Activated naive CD4-positive, alpha-beta T cell treated with anti-CD3 and anti-CD28 coated beads, Interleukin-2, amount 50 U/mL, for 72 hours (primary cell): Measurements from ENCODE around the gene VAV2. TPM values are rescaled to one million over a fixed set of nuclear protein-coding genes. Genes with fewer than 3 reads are reported as not detected.

Source experiments
- ATAC-seq, 2 donors: fragments of 150-1000 bp; cut with Tn5 transposase; 2 replicates each; pipeline ENCODE4 v1.10.0; 2021; ENCODE audit warnings: mild to moderate bottlenecking in 2 of 2, moderate library complexity in 2 of 2
- DNase-seq, 2 donors: peaks; one replicate each; pipeline ENCODE4 v3.0.0; 2021 to 2022; ENCODE audit warnings: low spot score in 2 of 2
- H3K27ac Mint-ChIP-seq, 2 donors: one replicate each; pipeline ENCODE4 v1.8.0; 2022; ENCODE audit warnings: mild to moderate bottlenecking in 2 of 2, mixed read lengths in 2 of 2
- H3K36me3 Mint-ChIP-seq, 2 donors: one replicate each; pipeline ENCODE4 v1.8.0; 2022; ENCODE audit warnings: mixed read lengths in 2 of 2
- H3K9me3 Mint-ChIP-seq, 2 donors: one replicate each; pipeline ENCODE4 v1.8.0; 2022; ENCODE audit warnings: mixed read lengths in 2 of 2
- total RNA-seq, 2 donors: library from RNA; stranded (reverse); gene quantifications; one replicate each; pipeline ENCODE4 v1.2.3, GENCODE V29; 2022

Gene VAV2
- total RNA-seq, 2 donors from 2014 or later = 7.5 to 9.1 TPM

DNA sequence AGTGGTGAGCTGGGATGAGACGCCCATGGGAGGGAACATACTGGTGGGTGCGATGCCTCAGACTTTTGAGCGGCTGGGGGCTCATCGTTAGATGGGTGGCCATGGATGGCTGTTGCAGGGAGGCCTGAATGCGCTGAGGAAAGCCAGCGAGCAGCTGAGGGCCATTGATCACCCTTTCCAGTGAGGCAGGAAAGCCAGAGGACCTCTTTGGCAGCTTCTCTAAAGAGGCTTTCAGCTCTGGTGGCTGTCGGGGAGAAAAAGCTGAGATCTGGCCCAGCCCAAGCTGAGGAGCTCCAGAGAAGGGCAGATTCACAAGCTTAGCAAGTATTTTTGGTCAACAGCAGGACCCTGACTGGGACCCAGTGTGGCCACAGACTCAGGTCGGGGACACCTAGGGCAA lies 13.3 kb upstream of the VAV2 start:
- no peak for ATAC-seq
- no peak overlapping the region for H3K27ac Mint-ChIP-seq
- no peak for DNase-seq
- no peaks in the 10 kb centered on the region for H3K36me3 Mint-ChIP-seq
- no peaks in the 10 kb centered on the region for H3K9me3 Mint-ChIP-seq

DNA sequence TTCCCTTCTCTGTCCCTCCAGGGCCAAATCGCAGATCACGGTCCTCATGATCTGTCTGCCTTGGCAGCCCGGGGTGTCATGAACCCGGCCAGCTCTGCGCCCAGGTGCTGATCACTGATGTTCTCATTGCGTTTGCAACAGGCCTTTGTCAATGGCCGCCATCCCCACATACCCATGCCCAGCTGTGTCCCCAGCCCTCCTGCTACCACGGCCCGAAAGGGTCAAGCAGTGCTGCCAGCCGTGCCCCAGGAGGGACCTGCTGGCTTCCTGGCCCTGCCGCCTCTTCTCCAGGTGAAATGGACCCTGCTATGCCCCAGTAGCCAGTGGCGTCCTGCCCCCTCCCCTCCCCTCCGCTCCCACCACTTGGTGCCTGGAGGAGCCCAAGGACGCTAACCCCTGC lies 12.8 kb upstream of the VAV2 start:
- Mint-ChIP-seq H3K36me3 (no peaks in the 10 kb centered on the region), H3K9me3 (no peaks in the 10 kb centered on the region), H3K27ac (no peak overlapping the region)
- ATAC-seq = no peak
- no peak for DNase-seq

DNA sequence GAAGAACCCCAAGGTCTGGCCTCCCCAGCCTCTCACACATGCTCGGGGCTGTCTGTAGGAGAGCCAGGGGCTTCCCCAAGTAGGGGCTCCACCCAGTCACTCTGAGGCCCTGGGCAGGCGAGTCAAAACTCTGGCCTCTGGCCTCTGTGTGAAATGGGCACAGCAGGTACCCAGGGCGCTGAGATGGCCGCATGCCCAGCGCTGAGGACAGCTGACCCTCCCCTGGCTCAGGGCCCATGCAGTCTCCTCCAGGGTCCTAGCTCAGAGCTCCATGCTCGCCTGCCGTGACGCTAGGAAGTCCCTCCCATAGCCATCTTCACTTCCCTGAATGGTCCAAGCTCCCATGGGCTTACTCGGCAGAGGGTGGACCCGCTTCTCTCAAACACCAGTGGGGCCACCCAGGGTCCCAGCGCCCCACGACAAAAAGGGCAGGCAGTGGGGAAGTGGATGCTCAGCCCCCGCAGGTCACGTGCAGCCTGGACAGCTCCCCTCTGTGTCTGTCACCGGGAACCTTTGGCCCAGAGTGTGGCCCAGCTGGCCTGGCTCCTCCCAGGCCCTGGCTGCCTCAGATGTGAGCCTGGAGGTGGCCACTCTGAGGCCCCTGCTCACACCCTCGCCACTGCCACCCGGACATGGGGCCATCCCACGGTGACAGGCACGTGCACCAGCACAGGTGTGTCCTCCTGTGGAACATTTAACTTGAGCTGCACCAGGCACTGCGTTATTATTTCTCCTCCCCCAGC lies 12.2 kb upstream of the VAV2 start:
- DNase-seq = no peak
- Mint-ChIP-seq H3K36me3 (no peaks in the 10 kb centered on the region), H3K27ac (no peak overlapping the region), H3K9me3 (no peaks in the 10 kb centered on the region)
- no peak for ATAC-seq

DNA sequence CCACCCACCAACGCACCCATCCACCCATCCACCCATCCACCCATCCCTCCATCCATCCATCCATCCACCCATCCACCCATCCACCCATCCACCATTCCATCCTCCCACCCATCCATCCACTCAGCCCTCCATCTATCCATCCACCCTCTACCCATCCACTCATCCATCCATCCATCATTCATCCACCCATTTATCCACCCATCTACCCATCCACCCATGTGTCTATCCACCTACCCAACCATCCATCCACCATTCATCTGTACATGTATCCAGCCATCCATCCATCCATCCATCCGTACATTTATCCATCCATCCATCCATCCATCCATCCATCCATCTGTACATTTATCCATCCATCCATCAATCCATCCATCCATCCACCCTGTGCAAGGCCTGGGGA lies 11.1 kb upstream of the VAV2 start:
- ATAC-seq (no peak), DNase-seq (no peak)
- H3K9me3 Mint-ChIP-seq = no peaks in the 10 kb centered on the region
- no peaks in the 10 kb centered on the region for H3K36me3 Mint-ChIP-seq
- H3K27ac Mint-ChIP-seq = no peak overlapping the region

- Mint-ChIP-seq H3K36me3 (no peaks in the 10 kb centered on the region), H3K27ac (no peak overlapping the region), H3K9me3 (no peaks in the 10 kb centered on the region)
- ATAC-seq = no peak
- DNase-seq = no peak
These were observed 10.7 kb upstream of the VAV2 start for GRCh38 chr9:134002796-134003195.

DNA sequence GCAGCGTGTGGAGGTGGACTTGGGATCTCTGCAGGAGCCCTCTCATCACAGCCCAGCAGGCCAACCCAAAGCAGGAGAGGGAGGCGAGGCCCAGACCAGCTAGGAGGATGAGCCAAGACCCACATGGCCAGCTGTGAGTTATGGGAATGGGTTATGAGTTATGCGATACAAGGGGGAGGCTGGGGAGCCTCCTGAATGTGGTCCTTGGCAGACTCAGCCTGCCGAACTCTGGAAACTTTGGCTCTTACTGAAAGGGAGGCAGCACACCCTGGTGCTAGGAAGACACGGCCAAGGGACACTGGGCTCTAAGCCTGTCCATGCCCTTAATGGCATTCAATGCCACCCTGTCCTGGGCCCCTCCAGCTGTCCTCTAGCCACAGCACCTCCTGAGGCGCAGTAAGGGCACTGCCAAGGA lies 7.7 kb upstream of the VAV2 start:
- no peaks in the 10 kb centered on the region for H3K36me3 Mint-ChIP-seq
- no peak for DNase-seq
- no peaks in the 10 kb centered on the region for H3K9me3 Mint-ChIP-seq
- ATAC-seq = no peak
- no peak overlapping the region for H3K27ac Mint-ChIP-seq

DNA sequence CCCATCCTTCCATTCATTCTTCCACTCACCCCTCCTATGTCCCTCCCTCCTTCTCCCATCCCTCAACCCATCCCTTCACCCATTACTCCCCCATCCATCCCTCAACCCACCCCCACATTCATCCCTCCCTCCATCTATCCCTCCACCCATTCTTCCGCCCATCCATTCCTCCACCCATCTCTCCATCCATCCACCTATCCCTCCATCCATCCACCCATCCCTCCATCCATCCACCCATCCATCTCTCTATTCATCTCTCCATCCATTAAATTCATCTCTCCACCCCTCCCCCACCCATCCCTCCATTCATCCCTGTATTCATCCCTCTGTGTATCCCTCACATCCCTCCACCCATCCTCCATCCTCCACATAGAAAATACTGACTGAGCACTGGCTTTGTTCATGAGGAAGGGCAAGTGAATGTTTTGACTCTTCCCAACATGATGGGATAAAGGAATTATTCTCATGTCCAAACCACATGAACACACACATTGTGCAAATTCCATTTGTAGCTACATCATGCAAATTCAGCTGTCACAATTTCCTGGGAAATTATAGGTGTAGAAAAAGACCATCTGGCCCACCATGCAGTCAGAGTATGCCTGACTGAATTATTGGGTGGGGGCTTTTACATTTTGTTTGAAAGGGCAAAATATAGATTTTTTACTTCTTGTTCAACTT lies 6.9 kb upstream of the VAV2 start:
- no peak for DNase-seq
- ATAC-seq = no peak
- no peaks in the 10 kb centered on the region for H3K36me3 Mint-ChIP-seq
- no peak overlapping the region for H3K27ac Mint-ChIP-seq
- H3K9me3 Mint-ChIP-seq = no peaks in the 10 kb centered on the region

DNA sequence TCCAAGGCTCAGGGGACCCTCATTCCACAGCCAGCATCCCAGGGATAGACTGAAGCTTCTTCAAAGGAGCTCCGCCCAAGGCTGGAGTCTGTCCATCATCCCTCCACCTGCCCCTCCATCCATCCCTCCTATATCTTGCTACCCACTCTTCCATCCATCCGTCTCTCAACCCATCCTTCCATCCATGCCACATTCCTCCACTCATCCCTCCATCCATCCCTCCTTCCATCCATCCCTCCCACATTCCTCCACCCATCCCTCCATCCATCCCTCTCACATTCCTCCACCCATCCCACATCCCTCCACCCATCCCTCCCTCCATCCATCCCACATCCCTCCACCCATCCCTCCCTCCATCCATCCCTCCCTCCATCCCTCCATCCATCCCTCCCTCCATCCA lies 5.5 kb upstream of the VAV2 start:
- DNase-seq (no peak), ATAC-seq (no peak)
- H3K9me3 Mint-ChIP-seq = no peaks in the 10 kb centered on the region
- H3K27ac Mint-ChIP-seq = no peak overlapping the region
- no peaks in the 10 kb centered on the region for H3K36me3 Mint-ChIP-seq

DNA sequence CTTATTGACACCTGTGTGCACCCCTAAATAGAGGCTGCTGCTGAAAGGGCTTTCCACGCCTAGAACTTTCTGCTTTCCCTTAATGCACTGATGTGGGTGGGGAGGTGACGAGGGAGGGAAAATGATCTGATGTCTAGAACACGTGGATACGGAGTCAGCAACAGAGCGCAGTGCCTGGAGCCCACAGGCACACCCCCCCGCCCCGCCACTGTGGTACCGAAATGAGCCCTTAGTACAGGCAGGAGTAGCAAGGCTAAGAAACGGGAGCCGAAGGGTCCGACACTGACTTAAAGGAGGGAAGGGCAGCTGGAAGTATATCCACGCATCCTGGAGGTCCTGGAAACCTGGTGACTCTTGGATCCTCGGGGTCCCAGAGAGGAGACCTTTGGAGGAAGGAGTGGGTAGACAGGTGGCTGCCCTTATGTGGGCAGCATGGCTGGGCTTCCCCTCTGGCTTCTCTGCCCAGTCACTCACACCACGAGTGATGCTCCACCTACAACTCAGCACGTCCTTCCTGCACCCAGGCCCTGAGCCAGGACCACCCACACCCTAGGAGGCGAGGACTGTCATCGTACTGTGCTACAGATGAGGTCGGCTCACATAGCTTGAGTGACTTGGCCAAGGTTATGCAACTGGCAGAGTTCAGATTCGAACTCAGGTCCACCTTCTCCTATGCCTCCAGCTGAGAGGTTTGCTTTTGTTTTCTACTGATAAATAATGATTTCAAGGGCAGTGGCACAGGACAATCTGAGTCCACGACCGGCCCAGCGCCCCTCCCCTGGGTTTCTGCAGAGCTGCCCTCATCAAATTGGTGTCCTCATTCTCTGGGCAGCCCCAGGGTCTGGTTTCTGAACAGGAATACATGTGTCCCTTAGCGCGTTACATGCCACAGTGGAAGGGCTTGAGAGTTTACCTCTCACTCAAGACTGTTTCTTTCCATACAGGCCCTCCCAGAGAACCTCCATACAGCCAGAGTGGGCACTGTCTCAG lies 4.7 kb upstream of the VAV2 start:
- Mint-ChIP-seq H3K27ac (no peak overlapping the region), H3K9me3 (no peaks in the 10 kb centered on the region), H3K36me3 (no peaks in the 10 kb centered on the region)
- no peak for DNase-seq
- ATAC-seq = no peak

DNA sequence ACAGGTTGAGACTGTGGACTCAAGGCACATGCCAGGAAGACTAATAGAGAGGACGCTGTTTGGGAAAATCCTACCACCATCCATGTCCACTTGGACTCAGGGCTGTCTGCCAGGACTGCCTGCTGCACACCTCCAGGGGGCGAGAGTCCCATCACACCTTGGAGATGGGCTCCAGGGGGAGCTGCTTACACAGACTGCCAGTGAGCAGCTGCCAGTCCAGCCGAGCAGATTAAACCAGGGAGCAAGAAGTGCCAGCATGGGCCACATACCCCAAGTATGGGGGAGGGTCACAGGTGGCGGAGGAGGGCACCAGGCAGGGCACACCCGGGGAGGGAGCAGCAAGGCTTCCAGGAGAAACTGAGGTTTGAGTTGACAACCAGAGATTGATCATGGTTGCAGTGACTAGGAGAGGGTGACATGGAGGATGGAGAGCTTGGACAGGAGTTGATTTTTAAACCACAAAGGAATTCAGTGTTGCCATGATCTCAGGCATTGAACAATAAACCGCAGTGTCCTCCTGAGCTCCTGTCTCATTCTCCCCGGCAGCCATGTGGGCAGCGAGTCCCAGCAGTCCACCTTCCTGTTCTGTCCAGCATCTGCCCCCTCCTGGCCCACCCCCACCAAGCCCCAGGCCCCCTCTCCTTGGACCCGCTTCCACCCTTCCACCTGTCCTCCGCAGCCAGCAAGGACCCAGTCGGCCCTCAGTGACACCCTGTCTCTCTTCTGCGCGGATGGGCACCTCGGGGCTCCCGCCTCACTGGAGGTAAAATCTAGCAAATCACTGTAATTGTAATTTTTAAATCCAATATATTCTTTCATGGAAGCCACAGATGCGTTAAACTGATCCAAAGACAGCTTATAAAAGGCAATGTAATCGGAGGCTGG lies 3.1 kb upstream of the VAV2 start:
- no peak for ATAC-seq
- H3K9me3 Mint-ChIP-seq = no peaks in the 10 kb centered on the region
- H3K36me3 Mint-ChIP-seq = no peaks in the 10 kb centered on the region
- H3K27ac Mint-ChIP-seq = no peak overlapping the region
- DNase-seq = no peak

- DNase-seq = peak; percentile 78 to 89
- no peaks in the 10 kb centered on the region for H3K36me3 Mint-ChIP-seq
- no peaks in the 10 kb centered on the region for H3K9me3 Mint-ChIP-seq
- no peak overlapping the region for H3K27ac Mint-ChIP-seq
- ATAC-seq = peak; percentile 47 to 54
These were observed 2.4 kb upstream of the VAV2 start for GRCh38 chr9:133994353-133995011.

DNA sequence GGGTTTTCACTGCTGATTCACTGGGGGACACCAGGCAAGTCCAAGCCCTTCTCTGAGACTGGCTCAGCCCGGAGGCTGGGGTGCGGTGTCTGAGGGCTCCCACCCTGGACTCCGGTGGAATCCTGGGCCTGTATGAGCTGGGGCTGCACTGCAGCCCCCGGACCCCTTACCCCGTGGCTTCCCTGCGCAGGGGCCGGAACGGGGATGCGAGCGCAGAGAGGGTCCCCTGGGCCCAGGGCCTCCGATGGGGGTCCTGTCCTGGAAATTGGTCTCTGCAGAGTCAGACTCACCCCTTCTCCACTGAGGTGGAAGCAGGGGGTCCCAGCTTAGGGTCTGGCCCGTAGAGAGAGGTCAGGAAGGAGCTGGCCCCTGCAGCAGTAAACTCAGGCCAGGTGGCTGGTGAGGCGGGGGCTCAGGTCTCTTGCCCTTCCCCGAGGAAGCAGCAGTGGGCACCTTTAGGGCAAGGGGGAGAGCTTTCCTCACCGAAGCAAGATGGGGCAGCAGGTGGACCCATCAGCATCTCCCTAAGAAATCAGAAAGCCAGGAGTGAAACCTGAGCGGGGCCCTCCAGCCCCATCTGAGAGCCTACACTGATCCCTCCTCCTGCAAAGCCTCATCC lies 1.6 kb upstream of the VAV2 start:
- Mint-ChIP-seq H3K9me3 (no peaks in the 10 kb centered on the region), H3K27ac (no peak overlapping the region), H3K36me3 (no peaks in the 10 kb centered on the region)
- ATAC-seq = no peak
- no peak for DNase-seq

DNA sequence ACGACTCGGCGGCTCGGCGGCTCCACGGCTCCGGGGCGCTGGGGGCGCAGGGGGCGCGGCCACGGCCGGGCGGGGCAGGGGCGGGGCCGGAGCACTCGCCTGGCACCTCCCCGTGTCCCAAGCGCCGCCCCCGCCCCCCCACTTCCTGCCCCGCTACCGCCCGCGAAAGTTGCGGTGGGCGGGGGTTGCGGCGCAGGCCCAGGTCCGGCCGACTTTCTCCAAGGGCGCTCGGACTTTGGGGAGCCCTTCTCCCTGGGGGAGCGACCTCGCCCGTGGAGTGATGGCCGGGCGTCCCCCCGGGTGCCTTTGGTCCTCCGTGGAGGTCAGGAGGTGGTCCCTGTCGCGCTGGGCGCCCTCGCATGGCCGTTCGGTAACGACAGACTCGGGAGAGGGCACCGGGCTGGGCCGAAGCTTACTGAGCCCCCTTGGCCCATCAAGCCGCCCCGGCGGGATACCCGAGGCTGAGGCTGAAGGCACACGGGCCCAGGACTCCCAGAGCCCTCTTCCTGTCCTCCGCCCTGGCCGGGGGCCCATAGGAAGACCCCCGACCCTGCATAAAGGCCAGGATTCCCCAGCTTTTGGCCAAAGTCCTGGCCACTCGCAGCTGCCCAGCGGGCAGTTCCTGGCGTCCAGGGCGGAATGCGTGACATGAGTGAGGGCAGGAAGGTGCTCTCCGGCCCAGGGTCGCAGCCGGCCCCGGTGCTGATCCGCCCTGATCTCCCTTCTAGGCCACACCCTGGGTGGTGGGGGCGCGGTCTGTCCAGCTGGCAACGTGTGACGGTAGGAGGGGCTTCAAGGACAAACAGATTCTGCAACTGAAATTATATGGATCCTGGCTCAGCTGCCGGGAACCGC lies 883 bp upstream of the VAV2 start:
- no peaks in the 10 kb centered on the region for H3K9me3 Mint-ChIP-seq
- no peaks in the 10 kb centered on the region for H3K36me3 Mint-ChIP-seq
- DNase-seq (peak; percentile 66 to 74), ATAC-seq (peak; percentile 70 to 84)
- no peak overlapping the region for H3K27ac Mint-ChIP-seq

- Mint-ChIP-seq H3K27ac (no peak overlapping the region), H3K36me3 (no peaks in the 10 kb centered on the region), H3K9me3 (no peaks in the 10 kb centered on the region)
- DNase-seq (no peak), ATAC-seq (peak in 1 of 2 donors; percentile 13)
These were observed 756 bp downstream of the VAV2 start for GRCh38 chr9:133991214-133991921.
